NOMO-1 (cell line): Measurements from ENCODE around the gene PAQR4.
"Not testable (repeated sequence)": the region's sequence is repeated elsewhere in the genome, so short reads cannot be mapped to it uniquely, and the experiment has no call there.

Experiments
- DNase-seq, 2 experiments: peaks; one replicate each; lab custom pipeline; 2025; ENCODE audit not compliant: unreplicated experiment in 2 of 2; lab: John Stamatoyannopoulos, UW

Gene PAQR4

DNA sequence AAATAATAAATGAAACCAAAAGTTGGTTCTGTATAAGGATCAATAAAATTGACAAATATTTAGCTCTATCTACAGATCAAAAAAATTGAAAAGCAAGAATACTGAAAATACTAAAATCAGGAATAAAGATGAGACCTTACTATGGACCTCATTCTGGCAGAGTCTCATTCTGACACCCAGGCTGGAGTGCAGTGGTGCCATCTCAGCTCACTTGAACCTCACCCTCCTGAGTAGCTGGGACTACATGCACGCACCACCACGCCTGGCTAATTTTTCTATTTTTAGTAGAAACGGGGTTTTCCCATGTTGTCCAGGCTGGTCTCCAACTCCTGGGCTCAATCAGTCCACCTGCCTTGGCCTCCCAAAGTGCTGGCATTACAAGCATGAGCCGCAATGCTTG lies 27.1 kb upstream of the PAQR4 start:
- DNase-seq: no peak

- not testable (repeated sequence) for DNase-seq
Measured at GRCh38 chr16:2943716-2944115, 25.4 kb upstream of the PAQR4 start.

- DNase-seq: no peak
Measured at GRCh38 chr16:2946649-2947048, 22.5 kb upstream of the PAQR4 start.

DNA sequence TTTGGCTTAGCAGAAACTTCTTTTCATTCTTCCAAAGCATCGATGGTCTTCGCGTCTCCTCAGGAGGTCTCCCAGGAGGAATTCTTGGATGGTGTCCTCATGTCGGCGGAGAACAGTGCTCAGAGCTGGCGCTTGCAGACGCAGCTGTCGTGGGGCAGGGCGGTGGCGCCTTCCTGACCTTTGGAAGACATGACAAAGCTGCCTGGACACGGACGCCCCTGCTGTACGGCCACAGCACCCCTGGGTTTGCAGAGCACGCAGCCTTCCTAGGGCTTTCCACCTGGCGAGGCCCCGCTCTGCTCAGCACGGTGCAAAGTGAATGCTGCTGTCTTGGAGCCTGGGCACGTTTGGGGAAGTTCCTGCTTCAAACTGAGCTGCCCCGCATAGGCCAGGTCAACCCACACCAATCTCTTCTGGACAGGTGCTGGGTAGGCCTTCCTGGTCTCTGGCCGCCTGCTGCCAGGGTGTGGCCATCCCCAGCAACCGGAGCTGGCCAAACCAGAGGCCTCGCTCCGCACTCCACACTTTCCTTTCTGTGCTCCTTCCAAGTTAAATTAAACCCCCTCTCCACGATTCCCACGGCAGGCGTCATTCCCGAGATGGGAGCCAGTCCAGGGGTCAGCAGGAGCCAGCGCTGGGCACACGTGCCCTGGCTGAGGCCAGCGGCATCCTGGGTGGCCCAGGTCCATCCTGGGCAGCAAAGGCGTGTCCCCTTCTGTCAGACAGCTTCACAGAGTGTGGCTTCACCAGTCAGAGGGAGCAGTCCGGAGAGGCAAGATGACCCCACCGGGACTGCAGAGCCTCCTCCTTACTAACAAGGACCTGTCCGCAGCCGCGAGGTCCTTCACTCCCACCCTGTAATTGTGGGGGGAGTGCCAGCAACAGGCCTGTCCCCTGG lies 20.1 kb upstream of the PAQR4 start:
- DNase-seq: no peak

- DNase-seq: no peak
Measured at GRCh38 chr16:2949705-2950352, 19.3 kb upstream of the PAQR4 start.

DNA sequence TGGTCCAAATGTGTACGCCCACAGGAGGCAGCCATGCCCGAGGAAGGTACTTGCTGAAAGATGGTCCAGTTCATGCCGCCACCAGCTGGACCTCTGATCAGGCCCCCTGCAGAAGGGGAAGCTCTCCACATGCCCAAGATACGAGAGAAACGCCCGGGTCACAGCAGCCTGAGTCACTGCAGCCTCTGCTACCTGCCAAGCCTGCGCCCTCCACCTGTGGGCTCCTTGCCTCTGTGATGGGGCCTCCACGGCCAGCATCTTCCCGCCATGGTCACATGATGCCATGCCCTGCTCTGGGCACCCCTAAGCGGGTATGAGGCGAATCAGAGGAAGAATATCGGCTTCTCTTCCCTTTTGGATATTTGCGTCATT lies 18.8 kb upstream of the PAQR4 start:
- no peak for DNase-seq

DNA sequence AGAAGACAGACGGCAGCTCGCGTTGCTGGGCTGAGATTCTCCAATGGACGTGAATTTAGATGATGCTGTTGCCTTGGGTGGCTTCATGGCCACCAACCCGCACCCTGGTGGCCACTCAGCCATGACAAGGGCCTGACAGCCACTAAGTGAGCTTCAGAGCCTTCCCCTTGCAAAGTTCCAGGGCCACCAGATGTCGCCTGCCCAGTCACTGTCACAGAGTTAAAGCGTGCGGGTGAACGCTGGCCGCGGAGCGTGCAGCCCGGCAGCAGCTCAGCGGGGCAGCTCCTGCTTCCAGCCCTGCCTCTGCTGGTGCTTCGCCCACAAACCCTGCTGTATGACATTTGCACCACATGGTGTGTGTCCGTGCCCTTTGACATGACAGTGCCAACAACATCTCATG lies 18.4 kb upstream of the PAQR4 start:
- no peak for DNase-seq

DNA sequence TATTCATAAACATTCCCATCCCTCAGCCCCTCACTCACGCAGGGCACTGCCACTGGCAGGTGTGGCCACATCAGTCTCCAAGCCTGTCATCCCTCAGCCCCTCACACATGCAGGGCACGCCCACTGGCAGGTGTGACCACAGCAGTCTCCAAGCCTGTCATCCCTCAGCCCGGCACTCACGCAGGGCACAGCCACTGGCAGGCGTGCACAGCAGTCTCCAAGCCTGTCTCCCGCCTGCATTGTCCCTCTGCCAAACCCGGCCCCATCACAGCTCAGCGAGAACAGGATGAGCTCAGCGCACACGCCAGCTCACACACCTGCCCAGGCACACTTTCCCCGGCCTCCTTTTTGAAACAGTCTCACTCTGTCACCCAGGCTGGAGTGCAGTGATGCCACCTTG lies 16.5 kb upstream of the PAQR4 start:
- DNase-seq: no peak

GRCh38 chr16:2953706-2954627 lies 15.2 kb upstream of the PAQR4 start:
- no peak for DNase-seq

GRCh38 chr16:2954656-2955381 lies 14.3 kb upstream of the PAQR4 start:
- no peak for DNase-seq

DNA sequence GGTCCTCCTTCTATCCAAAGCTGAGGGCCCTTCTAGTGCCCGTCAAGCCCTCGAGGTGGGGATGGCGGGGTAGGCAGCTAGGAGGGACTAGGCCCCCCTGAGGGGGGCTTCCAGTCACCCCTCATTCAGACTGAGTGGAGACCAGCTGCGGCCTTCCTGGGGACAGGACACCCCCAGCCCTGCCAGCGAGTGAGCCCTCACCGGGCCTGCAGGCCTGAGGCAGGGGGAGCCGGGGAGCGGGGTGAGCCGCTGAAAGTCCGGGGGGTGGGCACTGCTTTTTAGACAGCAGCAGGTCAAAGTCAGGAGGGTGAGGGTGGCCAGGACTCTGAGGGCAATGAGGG lies 13.7 kb upstream of the PAQR4 start:
- DNase-seq: no peak

GRCh38 chr16:2955779-2956578 lies 13.2 kb upstream of the PAQR4 start:
- peak; percentile 27 to 45 for DNase-seq

- DNase-seq: no peak
Measured at GRCh38 chr16:2956579-2956956, 12.6 kb upstream of the PAQR4 start.

- DNase-seq: no peak
Measured at GRCh38 chr16:2959206-2959605, 9.9 kb upstream of the PAQR4 start.

DNA sequence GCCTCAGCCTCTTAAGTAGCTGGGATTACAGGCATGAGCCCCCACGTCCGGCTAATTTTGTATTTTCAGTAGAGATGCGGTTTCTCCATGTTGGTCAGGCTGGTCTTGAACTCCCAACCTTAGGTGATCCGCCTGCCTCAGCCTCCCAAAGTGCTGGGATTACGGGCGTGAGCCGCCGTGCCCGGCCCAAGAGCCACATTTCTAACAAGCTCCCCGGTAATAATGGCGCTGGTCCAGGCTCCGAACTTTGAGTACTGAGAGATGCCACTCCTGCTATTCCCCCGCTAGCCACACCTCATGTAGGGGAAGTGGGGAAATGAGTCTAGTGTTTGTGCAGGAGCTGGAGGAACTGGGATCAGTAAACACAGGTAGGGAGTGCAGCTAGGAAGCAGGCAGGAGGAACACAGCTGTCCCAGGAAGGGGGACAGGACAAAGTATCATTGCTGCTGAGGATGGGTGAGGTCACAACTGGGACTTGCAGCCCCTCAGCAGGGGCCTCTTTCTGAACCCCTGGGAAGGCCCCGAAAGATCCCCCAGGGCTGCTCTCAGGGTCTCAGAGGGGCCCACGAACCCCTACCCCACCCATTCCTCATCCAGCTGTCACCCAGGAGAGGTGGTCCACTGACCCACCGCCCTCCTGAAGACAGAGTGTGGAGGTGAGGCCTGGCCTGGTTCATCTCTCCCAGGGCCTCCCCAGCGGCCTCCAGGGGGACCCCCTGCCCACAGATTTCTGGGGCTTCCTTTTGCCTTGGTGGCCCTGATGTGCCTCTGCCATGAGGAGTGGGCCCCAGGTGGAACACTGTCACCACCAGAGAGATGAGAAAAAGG lies 8.8 kb upstream of the PAQR4 start:
- DNase-seq: no peak

- DNase-seq: no peak
Measured at GRCh38 chr16:2962334-2963073, 6.6 kb upstream of the PAQR4 start.

DNA sequence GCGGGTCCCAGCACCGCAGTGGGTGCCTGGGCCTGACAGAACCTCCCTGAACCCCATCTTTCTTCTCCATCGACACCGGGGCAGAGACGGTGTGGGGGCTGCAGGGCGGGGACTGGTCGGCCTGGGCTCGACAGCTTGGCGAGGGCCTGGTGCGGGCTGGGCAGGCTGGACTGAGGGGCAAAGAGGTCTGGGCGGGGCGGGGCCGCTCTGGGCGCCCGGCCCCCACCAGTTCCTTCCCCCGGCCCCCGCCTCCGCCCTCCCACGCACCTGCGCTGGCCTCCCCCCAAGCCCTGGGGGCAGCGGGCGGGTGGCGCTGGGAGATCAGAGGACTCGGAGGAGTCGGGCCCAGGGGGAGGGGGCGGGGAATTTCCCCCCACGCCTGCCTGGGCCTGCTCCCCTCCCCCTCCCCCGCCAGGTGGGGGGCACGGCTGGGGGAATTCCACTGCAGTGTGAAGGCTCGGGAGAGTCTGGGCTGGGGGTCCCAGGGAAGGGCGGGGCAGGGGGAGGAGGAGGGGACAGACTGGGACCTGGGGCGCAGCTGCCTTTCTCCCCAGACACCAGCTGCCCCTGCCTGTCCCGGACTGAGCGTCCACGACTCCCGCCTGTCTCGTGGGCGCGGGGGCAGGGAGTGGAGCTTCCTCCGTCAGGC lies 6.0 kb upstream of the PAQR4 start:
- DNase-seq: no peak
